ENCODE results near the gene SHB. TPM values are rescaled to one million over a fixed set of nuclear protein-coding genes. Genes with fewer than 3 reads are reported as not detected.

SHB gene
- total RNA-seq, 1 experiment from 2014 or later = 28.7 TPM

- TF ChIP-seq POLR2A (IDR thresholded peaks at IDR 0.05; ENCODE audit: borderline replicate concordance, extremely low read depth, insufficient read depth, insufficient read length) = no peak
- no peak for TF ChIP-seq YY1 (IDR thresholded peaks at IDR 0.05; ENCODE audit: extremely low read depth, insufficient replicate concordance, low read depth, low read length)
- no peak for TF ChIP-seq CEBPB (IDR thresholded peaks at IDR 0.05; ENCODE audit: low read depth)
- no peak for TF ChIP-seq EZH2 (IDR thresholded peaks at IDR 0.05)
Observed at GRCh38 chr9:38096238-38096805, 27.3 kb upstream of the SHB start (continued).

- Histone ChIP-seq H3K9ac (ENCODE audit: low read length) (no peak overlapping the region), H3K27ac (ENCODE audit: low read depth, low read length) (no peak overlapping the region), H3K9me3 (ENCODE audit: control insufficient read depth in 1 of 2, insufficient read depth in 1 of 2, low read depth in 1 of 2, low read length in 2 of 2) (no peaks in the 10 kb centered on the region), H3K4me3 (replicated peaks in 1 of 2; ENCODE audit: low read depth in 1 of 2, low read length in 2 of 2) (no peak overlapping the region), H4K20me1 (ENCODE audit: insufficient read depth) (no peaks in the 10 kb centered on the region), H3K4me1 (ENCODE audit: control insufficient read depth in 1 of 2, insufficient read depth in 2 of 2, low read length in 2 of 2) (no peaks in the 10 kb centered on the region; a peak in 1 of 4 replicates), H3K36me3 (ENCODE audit: control insufficient read depth in 1 of 2, insufficient read depth in 2 of 2, low read length in 2 of 2) (no peaks in the 10 kb centered on the region), H3K4me2 (ENCODE audit: low read length) (no peak overlapping the region), H3K9me2 (ENCODE audit: insufficient read depth) (no peaks in the 10 kb centered on the region), H3K79me2 (ENCODE audit: insufficient read depth, low read length) (no peaks in the 10 kb centered on the region), H3K27me3 (ENCODE audit: insufficient read depth, low read length) (no peaks in the 10 kb centered on the region), H2AFZ (ENCODE audit: low read depth, low read length, poor library complexity, severe bottlenecking) (no peak overlapping the region)
- TF ChIP-seq MAX (IDR thresholded peaks at IDR 0.05) (no peak), REST (IDR thresholded peaks at IDR 0.05; ENCODE audit: low read depth) (no peak), EZH2 (IDR thresholded peaks at IDR 0.05) (no peak), TCF7L2 (IDR thresholded peaks at IDR 0.05; ENCODE audit: borderline replicate concordance, extremely low read depth, insufficient read depth, insufficient read length) (no peak), RAD21 (IDR thresholded peaks at IDR 0.05; ENCODE audit: low read depth) (no peak)
- RAD21 ChIA-PET (ENCODE audit: low non-redundant PET in 1 of 2, low total read pairs in 2 of 2, uncharacterized antibody in 2 of 2, unreplicated experiment in 2 of 2) = no interaction called here
- no TSS peak for BruUV-seq (replicated peaks)
- no peak for DNase-seq (ENCODE audit: low read depth, low spot score)
- intact Hi-C loops (cut with micrococcal nuclease) = no loop called here
- ATAC-seq = no peak
- POLR2A ChIA-PET = no interaction called here
- CTCF ChIA-PET = no interaction called here
Observed at GRCh38 chr9:38094165-38094564, 25.1 kb upstream of the SHB start.
